Epithelial cell of esophagus (primary cell): ENCODE data around the gene ITIH6.
"Not testable (repeated sequence)": the region's sequence is repeated elsewhere in the genome, so short reads cannot be mapped to it uniquely, and the experiment has no call there.

Source experiments
- DNase-seq: peaks from one replicate; pipeline ENCODE4 v3.0.0; 2010; ENCODE audit warnings: low read depth
- H3K4me3 ChIP-seq: 2 replicates; pipeline ENCODE4 v1.5.1; 2011; ENCODE audit warnings: mild to moderate bottlenecking, low read length, control low read depth
- CTCF ChIP-seq: IDR thresholded peaks from 2 replicates; pipeline ENCODE4 v1.5.1; 2011; ENCODE audit warnings: low read depth, mild to moderate bottlenecking, low read length, control low read depth, inconsistent platforms; ENCODE audit not compliant: insufficient read depth; ENCODE audit errors: missing control alignments

ITIH6 gene

GRCh38 chrX:54776061-54776460, 22.0 kb downstream of the ITIH6 start:
- no peak for TF ChIP-seq CTCF
- no peak overlapping the region for H3K4me3 ChIP-seq
- no peak for DNase-seq

- DNase-seq, H3K4me3 ChIP-seq: not testable (repeated sequence)
Measured at GRCh38 chrX:54774391-54775094, 23.5 kb downstream of the ITIH6 start.

GRCh38 chrX:54758114-54759055, 39.7 kb downstream of the ITIH6 start:
- no peak overlapping the region for H3K4me3 ChIP-seq
- no peak for DNase-seq
- TF ChIP-seq CTCF = no peak

- DNase-seq = no peak
- no peak for TF ChIP-seq CTCF
- H3K4me3 ChIP-seq = no peak overlapping the region
Measured at GRCh38 chrX:54754854-54755253, 43.2 kb downstream of the ITIH6 start.

GRCh38 chrX:54748626-54749025, 49.4 kb downstream of the ITIH6 start:
- TF ChIP-seq CTCF = no peak
- DNase-seq = no peak
- H3K4me3 ChIP-seq = no peak overlapping the region

GRCh38 chrX:54747733-54748393, 50.2 kb downstream of the ITIH6 start:
- DNase-seq = no peak
- TF ChIP-seq CTCF = no peak
- H3K4me3 ChIP-seq = no peak overlapping the region

GRCh38 chrX:54746928-54747327, 51.1 kb downstream of the ITIH6 start:
- no peak for DNase-seq
- no peak for TF ChIP-seq CTCF

More at GRCh38 chrX:54746928-54747327, 51.1 kb downstream of the ITIH6 start:
- no peak overlapping the region for H3K4me3 ChIP-seq
